Measurements from ENCODE around the gene CYP3A4. TPM values are rescaled to one million over a fixed set of nuclear protein-coding genes. Genes with fewer than 3 reads are reported as not detected.
"Not testable (repeated sequence)": the region's sequence is repeated elsewhere in the genome, so short reads cannot be mapped to it uniquely, and the experiment has no call there.

The CYP3A4 gene
- total RNA-seq, 1 experiment from 2014 or later = not detected

- not testable (repeated sequence) for H3K27ac ChIP-seq; H3K4me1 ChIP-seq; H3K36me3 ChIP-seq; DNase-seq; H3K27me3 ChIP-seq; H3K4me3 ChIP-seq; H3K9me3 ChIP-seq (replicated peaks)
Observed at GRCh38 chr7:99803118-99803517, 19.1 kb upstream of the CYP3A4 start.

DNA sequence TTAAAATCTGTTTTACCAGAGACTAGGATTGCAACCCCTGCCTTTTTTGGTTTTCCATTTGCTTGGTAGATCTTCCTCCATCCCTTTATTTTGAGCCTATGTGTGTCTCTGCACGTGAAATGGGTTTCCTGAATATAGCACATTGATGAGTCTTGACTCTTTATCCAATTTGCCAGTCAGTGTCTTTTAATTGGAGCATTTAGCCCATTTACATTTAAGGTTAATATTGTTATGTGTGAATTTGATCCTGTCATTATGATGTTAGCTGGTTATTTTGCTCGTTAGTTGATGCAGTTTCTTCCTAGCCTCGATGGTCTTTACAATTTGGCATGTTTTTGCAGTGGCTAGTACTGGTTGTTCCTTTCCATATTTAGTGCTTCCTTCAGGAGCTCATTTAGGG is 17.4 kb upstream of the CYP3A4 start:
- H3K36me3 ChIP-seq; H3K4me1 ChIP-seq; H3K27me3 ChIP-seq; H3K9me3 ChIP-seq (replicated peaks); DNase-seq; H3K27ac ChIP-seq; H3K4me3 ChIP-seq: not testable (repeated sequence)

- Histone ChIP-seq H3K36me3 (no peaks in the 10 kb centered on the region), H3K4me3 (no peak overlapping the region), H3K27me3 (0 out of 2 replicates have a peak, but pooled peaks cover 8% of the 10 kb centered on the region), H3K27ac (no peak overlapping the region), H3K4me1 (no peaks in the 10 kb centered on the region), H3K9me3 (replicated peaks) (no peaks in the 10 kb centered on the region)
- DNase-seq = no peak
Observed at GRCh38 chr7:99798972-99799371, 15.0 kb upstream of the CYP3A4 start.

DNA sequence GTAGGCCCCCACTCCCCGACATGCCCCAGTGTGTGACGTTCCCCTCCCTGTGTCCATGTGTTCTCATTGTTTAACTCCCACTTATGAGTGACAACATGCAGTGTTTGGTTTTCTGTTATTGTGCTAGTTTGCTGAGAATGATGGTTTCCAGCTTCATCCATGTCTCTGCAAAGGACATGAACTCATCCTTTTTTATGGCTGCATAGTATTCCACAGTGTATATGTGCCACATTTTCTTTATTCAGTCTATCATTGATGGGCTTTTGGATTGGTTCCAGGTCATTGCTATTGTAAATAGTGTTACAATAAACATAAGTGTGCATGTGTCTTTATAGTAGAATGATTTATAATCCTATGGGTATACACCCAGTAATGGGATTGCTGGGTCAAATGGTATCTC is 11.9 kb upstream of the CYP3A4 start:
- not testable (repeated sequence) for H3K4me3 ChIP-seq; H3K36me3 ChIP-seq; H3K27ac ChIP-seq; H3K4me1 ChIP-seq; DNase-seq; H3K9me3 ChIP-seq (replicated peaks); H3K27me3 ChIP-seq

DNA sequence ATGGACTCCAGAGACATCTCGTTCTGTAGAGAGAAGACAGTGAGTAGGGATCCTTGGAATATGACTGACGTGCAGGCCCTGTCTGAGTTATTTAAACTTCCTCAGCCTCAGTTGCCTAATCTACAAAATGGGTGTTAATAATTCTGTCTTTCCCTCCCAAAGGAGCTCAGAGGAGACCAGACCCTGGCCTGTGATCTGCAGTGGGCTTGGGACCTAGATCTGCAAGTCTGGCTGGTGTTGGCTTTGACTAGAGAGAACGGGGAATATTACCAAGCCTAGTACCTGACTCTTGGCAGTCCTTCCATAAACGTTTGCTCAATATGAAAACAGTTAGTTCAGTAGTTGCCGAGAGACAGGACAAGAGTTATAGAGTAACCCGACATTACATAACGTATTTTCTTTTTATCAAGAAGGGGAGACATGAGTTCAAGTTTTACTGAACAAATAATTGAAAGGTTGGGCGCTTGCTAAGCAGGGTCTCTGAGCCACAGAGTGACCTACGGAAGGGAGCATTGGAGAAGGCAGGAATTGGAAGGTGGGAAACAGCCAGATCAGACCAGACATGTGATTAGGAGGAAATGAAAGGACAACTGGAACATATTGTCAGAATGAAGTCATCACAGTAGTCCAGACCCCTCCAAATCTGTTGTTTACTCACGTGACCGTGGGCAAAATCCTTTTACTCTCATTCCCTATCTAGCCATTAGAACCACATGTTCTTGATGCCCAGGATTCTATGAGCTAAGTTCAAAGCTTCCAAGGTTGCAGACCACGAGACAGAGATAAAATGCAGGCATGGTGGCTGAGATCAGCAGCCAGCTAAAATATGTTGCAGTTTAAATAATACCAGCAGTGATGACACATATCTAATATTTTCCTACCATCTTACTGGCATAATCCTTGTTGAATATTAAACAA is 10.9 kb upstream of the CYP3A4 start:
- H3K4me1 ChIP-seq = no peaks in the 10 kb centered on the region
- DNase-seq = peak in 1 of 2 experiments; percentile 10
- 0 out of 2 replicates have a peak, but pooled peaks cover 13% of the 10 kb centered on the region for H3K27me3 ChIP-seq

GRCh38 chr7:99793443-99793842 is 9.5 kb upstream of the CYP3A4 start:
- Histone ChIP-seq H3K27ac (no peak overlapping the region), H3K27me3 (0 out of 2 replicates have a peak, but pooled peaks cover 13% of the 10 kb centered on the region), H3K4me1 (no peaks in the 10 kb centered on the region), H3K4me3 (no peak overlapping the region), H3K9me3 (replicated peaks) (no peaks in the 10 kb centered on the region), H3K36me3 (no peaks in the 10 kb centered on the region)
- no peak for DNase-seq

More for the DNA sequence above, 10.9 kb upstream of the CYP3A4 start:
- no peak overlapping the region for H3K27ac ChIP-seq
- H3K36me3 ChIP-seq = no peaks in the 10 kb centered on the region
- no peak overlapping the region for H3K4me3 ChIP-seq
- no peaks in the 10 kb centered on the region for H3K9me3 ChIP-seq (replicated peaks)

DNA sequence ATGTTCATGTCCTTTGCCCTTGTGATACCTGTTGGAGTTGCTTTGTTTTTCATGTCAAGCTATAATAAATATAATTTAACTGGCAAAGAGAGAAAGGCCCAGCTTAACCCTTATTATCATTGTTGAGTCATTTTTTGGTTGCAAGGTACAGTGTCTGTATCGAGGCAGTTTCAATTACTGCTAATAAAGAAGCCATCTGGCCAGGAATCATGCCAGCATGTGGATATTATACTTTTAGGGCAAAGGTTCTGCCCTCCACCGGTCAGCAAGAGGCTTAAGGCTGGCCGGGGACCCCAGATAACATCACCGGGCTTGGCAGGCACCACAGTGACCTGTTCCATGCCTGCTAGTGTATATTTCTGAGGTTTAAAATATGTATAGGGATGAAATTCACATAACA is 9.0 kb upstream of the CYP3A4 start:
- Histone ChIP-seq H3K4me1 (no peaks in the 10 kb centered on the region), H3K9me3 (replicated peaks) (no peaks in the 10 kb centered on the region), H3K36me3 (no peaks in the 10 kb centered on the region), H3K27me3 (0 out of 2 replicates have a peak, but pooled peaks cover 12% of the 10 kb centered on the region), H3K4me3 (no peak overlapping the region), H3K27ac (no peak overlapping the region)
- DNase-seq = no peak

GRCh38 chr7:99791667-99792369 is 7.8 kb upstream of the CYP3A4 start:
- no peak for DNase-seq
- Histone ChIP-seq H3K27me3 (0 out of 2 replicates have a peak, but pooled peaks cover 8% of the 10 kb centered on the region), H3K4me1 (no peaks in the 10 kb centered on the region), H3K36me3 (no peaks in the 10 kb centered on the region), H3K4me3 (no peak overlapping the region), H3K27ac (no peak overlapping the region), H3K9me3 (replicated peaks) (no peaks in the 10 kb centered on the region)

DNA sequence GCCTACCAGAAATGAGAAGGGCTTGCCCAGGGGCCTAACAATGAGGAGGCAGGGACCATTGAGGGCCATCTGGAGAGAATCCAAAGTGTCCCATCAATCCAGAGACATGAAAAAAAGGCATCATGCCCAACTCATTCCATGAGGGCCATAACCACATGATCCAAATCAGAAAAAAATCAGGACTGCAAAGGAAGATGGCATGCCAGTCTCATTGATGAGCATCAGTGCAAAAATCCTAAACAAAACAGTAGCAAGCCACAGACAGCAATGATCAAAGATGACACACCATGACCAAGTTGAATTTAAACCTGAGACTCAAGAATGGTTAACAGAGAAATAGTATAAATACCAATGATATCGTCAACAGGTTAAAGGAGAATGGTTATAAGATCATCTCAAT is 7.0 kb upstream of the CYP3A4 start:
- no peaks in the 10 kb centered on the region for H3K9me3 ChIP-seq (replicated peaks)
- H3K27me3 ChIP-seq = 0 out of 2 replicates have a peak, but pooled peaks cover 8% of the 10 kb centered on the region
- no peak overlapping the region for H3K4me3 ChIP-seq
- no peak overlapping the region for H3K27ac ChIP-seq
- DNase-seq = no peak
- no peaks in the 10 kb centered on the region for H3K4me1 ChIP-seq
- no peaks in the 10 kb centered on the region for H3K36me3 ChIP-seq

GRCh38 chr7:99790407-99790806 is 6.4 kb upstream of the CYP3A4 start:
- H3K9me3 ChIP-seq (replicated peaks) = no peaks in the 10 kb centered on the region
- no peaks in the 10 kb centered on the region for H3K4me1 ChIP-seq
- no peaks in the 10 kb centered on the region for H3K36me3 ChIP-seq
- no peak overlapping the region for H3K27ac ChIP-seq
- 0 out of 2 replicates have a peak, but pooled peaks cover 8% of the 10 kb centered on the region for H3K27me3 ChIP-seq
- DNase-seq = peak in 1 of 2 experiments; percentile 7
- H3K4me3 ChIP-seq = no peak overlapping the region

GRCh38 chr7:99789441-99790070 is 5.6 kb upstream of the CYP3A4 start:
- DNase-seq = no peak
- H3K9me3 ChIP-seq (replicated peaks) = no peaks in the 10 kb centered on the region
- H3K27ac ChIP-seq = no peak overlapping the region
- H3K27me3 ChIP-seq = 0 out of 2 replicates have a peak, but pooled peaks cover 8% of the 10 kb centered on the region
- H3K4me3 ChIP-seq = no peak overlapping the region
- H3K4me1 ChIP-seq = no peaks in the 10 kb centered on the region
- no peaks in the 10 kb centered on the region for H3K36me3 ChIP-seq

DNA sequence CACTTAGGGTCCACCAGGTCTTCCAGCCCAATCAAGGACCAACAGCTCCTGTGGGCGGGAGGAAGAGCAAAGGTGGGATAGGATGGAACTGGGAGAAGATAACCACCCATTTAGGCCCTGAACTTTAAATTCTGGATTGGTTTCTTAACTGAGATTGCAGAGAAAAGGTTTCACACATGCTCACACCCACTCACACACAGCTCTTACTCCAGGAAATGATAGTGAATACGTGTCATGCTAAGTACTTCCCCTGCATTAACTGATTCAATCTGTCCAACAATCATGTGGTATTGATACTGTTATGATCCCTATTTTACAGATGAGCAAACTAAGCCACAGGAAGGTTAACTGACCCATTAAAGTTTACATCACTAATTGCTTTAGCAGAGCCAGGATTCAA is 4.6 kb upstream of the CYP3A4 start:
- Histone ChIP-seq H3K9me3 (replicated peaks) (no peaks in the 10 kb centered on the region), H3K4me3 (no peak overlapping the region), H3K4me1 (no peaks in the 10 kb centered on the region), H3K36me3 (no peaks in the 10 kb centered on the region), H3K27me3 (0 out of 2 replicates have a peak, but pooled peaks cover 8% of the 10 kb centered on the region), H3K27ac (no peak overlapping the region)
- no peak for DNase-seq

GRCh38 chr7:99786726-99787335 is 2.8 kb upstream of the CYP3A4 start:
- H3K27ac ChIP-seq = no peak overlapping the region
- peaks cover under 1% of the 10 kb centered on the region; the same call in 1 of the 2 replicates for H3K4me1 ChIP-seq
- 0 out of 2 replicates have a peak, but pooled peaks cover 4% of the 10 kb centered on the region for H3K27me3 ChIP-seq
- no peaks in the 10 kb centered on the region for H3K9me3 ChIP-seq (replicated peaks)
- H3K36me3 ChIP-seq = no peaks in the 10 kb centered on the region
- DNase-seq = no peak
- no peak overlapping the region for H3K4me3 ChIP-seq

- not testable (repeated sequence) for H3K4me1 ChIP-seq; H3K36me3 ChIP-seq; H3K9me3 ChIP-seq (replicated peaks); DNase-seq; H3K27me3 ChIP-seq; H3K27ac ChIP-seq; H3K4me3 ChIP-seq
Observed at GRCh38 chr7:99785654-99786053, 1.7 kb upstream of the CYP3A4 start.
